ENCODE data around the gene CAMK2D. TPM values are rescaled to one million over a fixed set of nuclear protein-coding genes. Genes with fewer than 3 reads are reported as not detected.

Gene CAMK2D
- total and polyA plus RNA-seq, 12 donors, result 55.6 to 286 (median 221) TPM

- Histone ChIP-seq H3K4me3 (no peak overlapping the region), H3K27me3 (no peaks in the 10 kb centered on the region), H3K4me1 (peaks cover 0 to 22% (median 13%) of the 10 kb centered on the region in 9 donors), H3K9me3 (no peaks in the 10 kb centered on the region), H3K36me3 (peaks cover 0 to 41% (median 0%) of the 10 kb centered on the region in 9 donors), H3K27ac (peak overlapping the region in 9 of 10 donors; percentile 20 to 74 (median 47))
- DNase-seq, result peak; percentile 74 to 88
- TF ChIP-seq, protein P1, sequence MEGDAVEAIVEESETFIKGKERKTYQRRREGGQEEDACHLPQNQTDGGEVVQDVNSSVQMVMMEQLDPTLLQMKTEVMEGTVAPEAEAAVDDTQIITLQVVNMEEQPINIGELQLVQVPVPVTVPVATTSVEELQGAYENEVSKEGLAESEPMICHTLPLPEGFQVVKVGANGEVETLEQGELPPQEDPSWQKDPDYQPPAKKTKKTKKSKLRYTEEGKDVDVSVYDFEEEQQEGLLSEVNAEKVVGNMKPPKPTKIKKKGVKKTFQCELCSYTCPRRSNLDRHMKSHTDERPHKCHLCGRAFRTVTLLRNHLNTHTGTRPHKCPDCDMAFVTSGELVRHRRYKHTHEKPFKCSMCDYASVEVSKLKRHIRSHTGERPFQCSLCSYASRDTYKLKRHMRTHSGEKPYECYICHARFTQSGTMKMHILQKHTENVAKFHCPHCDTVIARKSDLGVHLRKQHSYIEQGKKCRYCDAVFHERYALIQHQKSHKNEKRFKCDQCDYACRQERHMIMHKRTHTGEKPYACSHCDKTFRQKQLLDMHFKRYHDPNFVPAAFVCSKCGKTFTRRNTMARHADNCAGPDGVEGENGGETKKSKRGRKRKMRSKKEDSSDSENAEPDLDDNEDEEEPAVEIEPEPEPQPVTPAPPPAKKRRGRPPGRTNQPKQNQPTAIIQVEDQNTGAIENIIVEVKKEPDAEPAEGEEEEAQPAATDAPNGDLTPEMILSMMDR (IDR thresholded peaks at IDR 0.05), result peak; percentile 87 to 99 (median 98)
- peak; percentile 93 to 99 (median 98) for ATAC-seq
- intact Hi-C loops (cut with DNase I), result loop anchor here in 8 of 10 donors (2.0 to 10.0 kb wide), 9 partner anchors 67 to 217 kb away; partner anchors contain the start of gene CAMK2D (in 7 of the 8)
- 20% methylated on average over 5 of the region's 5 CpGs for WGBS, 2 donors
Observed at GRCh38 chr4:113547487-113548042, 214.0 kb downstream of the CAMK2D start.

GRCh38 chr4:113541933-113542332, 219.6 kb downstream of the CAMK2D start:
- intact Hi-C loops (cut with DNase I), result loop anchor here in 5 of 10 donors (2.0 to 10.0 kb wide), 6 partner anchors 75 to 223 kb away; partner anchors contain the start of gene CAMK2D (in 2 of the 5)
- TF ChIP-seq, protein P1 (IDR thresholded peaks at IDR 0.05), result no peak

GRCh38 chr4:113540859-113541258, 220.7 kb downstream of the CAMK2D start:
- Histone ChIP-seq H3K36me3 (peaks cover 0 to 15% (median 0%) of the 10 kb centered on the region in 9 donors), H3K27me3 (no peaks in the 10 kb centered on the region), H3K9me3 (no peaks in the 10 kb centered on the region), H3K27ac (peak overlapping the region; percentile 26 to 83 (median 74)), H3K4me1 (peaks cover 3 to 59% (median 30%) of the 10 kb centered on the region in 9 donors), H3K4me3 (no peak overlapping the region)
- intact Hi-C loops (cut with DNase I), result loop anchor here in 5 of 10 donors (2.0 to 10.0 kb wide), 6 partner anchors 74 to 224 kb away; partner anchors contain the start of gene CAMK2D (in 2 of the 5)
- ATAC-seq (peak; percentile 56 to 92 (median 90)), DNase-seq (peak in 1 of 2 donors; percentile 78)
- TF ChIP-seq, protein P1 (IDR thresholded peaks at IDR 0.05), result no peak
- WGBS, 2 donors, result 33 to 34% methylated on average over 1 of the region's 1 CpG

More at GRCh38 chr4:113541933-113542332, 219.6 kb downstream of the CAMK2D start:
- H3K27me3 ChIP-seq, result no peaks in the 10 kb centered on the region
- no peak for DNase-seq
- H3K4me3 ChIP-seq, result no peak overlapping the region
- peaks cover 0 to 19% (median 0%) of the 10 kb centered on the region in 9 donors for H3K36me3 ChIP-seq
- no peaks in the 10 kb centered on the region for H3K9me3 ChIP-seq
- peaks cover 3 to 50% (median 24%) of the 10 kb centered on the region in 9 donors for H3K4me1 ChIP-seq
- H3K27ac ChIP-seq, result peak overlapping the region in 8 of 10 donors; percentile 26 to 83 (median 76)
- ATAC-seq, result peak in 5 of 8 donors; percentile 48 to 83 (median 60)

DNA sequence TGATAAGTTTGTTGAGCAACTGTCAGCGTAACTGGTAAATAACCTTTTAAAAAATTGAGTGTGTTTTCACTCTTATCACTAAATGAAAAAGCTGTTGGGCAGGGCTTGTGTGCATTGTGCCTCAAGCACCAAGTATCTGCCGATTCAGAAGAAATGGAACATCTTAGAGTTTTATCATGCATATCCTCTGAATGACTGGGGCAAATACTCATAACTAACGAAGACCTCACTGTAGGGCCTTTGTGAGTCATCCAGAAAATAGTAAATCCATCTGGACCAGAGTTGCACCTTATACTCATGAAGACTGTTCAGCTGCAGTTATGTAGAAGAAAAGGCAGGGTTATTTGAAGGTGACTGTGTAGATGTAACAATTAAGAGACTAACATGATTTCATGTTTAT, 222.1 kb downstream of the CAMK2D start:
- peaks cover 0 to 5% (median 0%) of the 10 kb centered on the region in 9 donors for H3K36me3 ChIP-seq
- ATAC-seq (no peak), DNase-seq (no peak)
- no peak overlapping the region for H3K4me3 ChIP-seq
- H3K4me1 ChIP-seq, result peaks cover 3 to 74% (median 44%) of the 10 kb centered on the region in 9 donors
- H3K9me3 ChIP-seq, result no peaks in the 10 kb centered on the region
- peak overlapping the region in 6 of 10 donors; percentile 14 to 83 (median 78) for H3K27ac ChIP-seq
- intact Hi-C loops (cut with DNase I), result loop anchor here in 1 of 10 donors (10.0 kb wide), 2 partner anchors 95 to 145 kb away; no protein-coding TSS in a partner anchor
- TF ChIP-seq, protein P1 (IDR thresholded peaks at IDR 0.05), result no peak
- WGBS, 2 donors, result 44 to 75% methylated on average over 3 of the region's 3 CpGs
- H3K27me3 ChIP-seq, result no peaks in the 10 kb centered on the region

All from heart right ventricle (tissue), 16 donors.